Astrocyte (in vitro differentiated cells and primary cell): ENCODE results near the gene NPM3. TPM values are rescaled to one million over a fixed set of nuclear protein-coding genes. Genes with fewer than 3 reads are reported as not detected.

Experiments
- DNase-seq: peaks from one replicate; pipeline ENCODE4 v3.0.0-alpha.2; 2010; ENCODE audit warnings: low read depth
- FAIRE-seq: peaks from 2 replicates; lab custom pipeline; 2011; peaks lifted over from hg19 to GRCh38; lab: Jason Lieb, UNC
- H2AFZ ChIP-seq: 2 replicates; pipeline ENCODE4 v1.6.0; 2012; ENCODE audit warnings: low read depth, low read length, inconsistent platforms
- H3K27ac ChIP-seq: 2 replicates; pipeline ENCODE4 v1.5.1; 2011; ENCODE audit warnings: low read depth, low read length, inconsistent platforms
- H3K27me3 ChIP-seq: 2 replicates; pipeline ENCODE4 v1.6.0; 2011; ENCODE audit warnings: low read length, inconsistent platforms; ENCODE audit not compliant: insufficient read depth
- H3K36me3 ChIP-seq: 2 replicates; pipeline ENCODE4 v1.5.1; 2011; ENCODE audit warnings: low read length, inconsistent platforms; ENCODE audit not compliant: insufficient read depth
- H3K4me1 ChIP-seq: 2 replicates; pipeline ENCODE4 v1.5.1; 2011; ENCODE audit warnings: low read length, inconsistent platforms; ENCODE audit not compliant: insufficient read depth
- H3K4me2 ChIP-seq: 2 replicates; pipeline ENCODE4 v1.6.0; 2012; ENCODE audit warnings: low read length, inconsistent platforms
- H3K4me3 ChIP-seq: 2 replicates; pipeline ENCODE4 v1.5.1; 2011; ENCODE audit warnings: low read depth, mild to moderate bottlenecking, low read length, inconsistent platforms; ENCODE audit not compliant: insufficient read depth
- H3K79me2 ChIP-seq: 2 replicates; pipeline ENCODE4 v1.6.0; 2012; ENCODE audit warnings: mild to moderate bottlenecking, low read length, inconsistent platforms; ENCODE audit not compliant: insufficient read depth
- H3K9ac ChIP-seq: 2 replicates; pipeline ENCODE4 v1.6.0; 2012; ENCODE audit warnings: mild to moderate bottlenecking, low read length, inconsistent platforms
- H3K9me3 ChIP-seq: 2 replicates; pipeline ENCODE4 v1.5.1; 2012; ENCODE audit warnings: low read depth, mild to moderate bottlenecking, low read length, inconsistent platforms; ENCODE audit not compliant: insufficient read depth
- H4K20me1 ChIP-seq: 2 replicates; pipeline ENCODE4 v1.6.0; 2012; ENCODE audit warnings: low read length, inconsistent platforms; ENCODE audit not compliant: insufficient read depth
- H3K27ac Mint-ChIP-seq: one replicate; pipeline ENCODE4 v1.8.0; 2021; ENCODE audit warnings: mild to moderate bottlenecking, mixed read lengths; ENCODE audit not compliant: unreplicated experiment
- H3K27me3 Mint-ChIP-seq: one replicate; pipeline ENCODE4 v1.8.0; 2021; ENCODE audit warnings: low read depth, mixed read lengths; ENCODE audit not compliant: unreplicated experiment
- H3K36me3 Mint-ChIP-seq: one replicate; pipeline ENCODE4 v1.8.0; 2021; ENCODE audit warnings: low read depth, mixed read lengths; ENCODE audit not compliant: unreplicated experiment
- H3K4me1 Mint-ChIP-seq: one replicate; pipeline ENCODE4 v1.8.0; 2021; ENCODE audit warnings: low read depth, mixed read lengths; ENCODE audit not compliant: unreplicated experiment
- H3K4me3 Mint-ChIP-seq: one replicate; pipeline ENCODE4 v1.8.0; 2021; ENCODE audit warnings: mild to moderate bottlenecking, moderate library complexity, mixed read lengths; ENCODE audit not compliant: unreplicated experiment
- H3K9me3 Mint-ChIP-seq: one replicate; pipeline ENCODE4 v1.8.0; 2021; ENCODE audit warnings: mild to moderate bottlenecking, mixed read lengths; ENCODE audit not compliant: unreplicated experiment
- CTCF ChIP-seq: IDR thresholded peaks from 2 replicates; pipeline ENCODE4 v1.5.1; 2011; ENCODE audit warnings: low read depth, mild to moderate bottlenecking, inconsistent platforms, low read length, moderate library complexity; ENCODE audit not compliant: insufficient read depth
- EZH2 ChIP-seq: IDR thresholded peaks from 2 replicates; pipeline ENCODE4 v1.6.1; 2012; ENCODE audit warnings: mild to moderate bottlenecking, low read length, inconsistent platforms; ENCODE audit not compliant: insufficient read depth
- total RNA-seq: library from RNA; stranded (reverse); gene quantifications from 2 replicates; pipeline ENCODE4 v1.2.1, GENCODE V29; 2021

NPM3 gene
- total RNA-seq, 1 donor from 2014 or later: 40.7 TPM

GRCh38 chr10:101770331-101771215, 12.7 kb downstream of the NPM3 start:
- H3K9ac ChIP-seq: no peak overlapping the region
- Mint-ChIP-seq H3K4me1 (no peaks in the 10 kb centered on the region), H3K27me3 (peaks cover 71% of the 10 kb centered on the region), H3K9me3 (peaks cover 5% of the 10 kb centered on the region), H3K36me3 (peaks cover 15% of the 10 kb centered on the region), H3K27ac (no peak overlapping the region), H3K4me3 (no peak overlapping the region)
- TF ChIP-seq EZH2: no peak
- DNase-seq (no peak), FAIRE-seq (no peak)
- no peaks in the 10 kb centered on the region for H3K36me3 ChIP-seq
- peaks cover 10% of the 10 kb centered on the region for H4K20me1 ChIP-seq
- H3K4me3 ChIP-seq: no peak overlapping the region
- no peak overlapping the region for H2AFZ ChIP-seq
- H3K4me2 ChIP-seq: no peak overlapping the region
- H3K9me3 ChIP-seq: no peaks in the 10 kb centered on the region
- no peaks in the 10 kb centered on the region for H3K79me2 ChIP-seq
- H3K4me1 ChIP-seq: no peaks in the 10 kb centered on the region
- peaks cover 53% of the 10 kb centered on the region for H3K27me3 ChIP-seq
- no peak overlapping the region for H3K27ac ChIP-seq

- DNase-seq (no peak), FAIRE-seq (no peak)
- Histone ChIP-seq H3K27ac (no peak overlapping the region), H2AFZ (no peak overlapping the region), H3K4me2 (no peak overlapping the region), H3K79me2 (no peaks in the 10 kb centered on the region), H3K9ac (no peak overlapping the region), H3K4me3 (no peak overlapping the region), H3K4me1 (no peaks in the 10 kb centered on the region), H4K20me1 (peaks cover 10% of the 10 kb centered on the region), H3K27me3 (peaks cover 51% of the 10 kb centered on the region), H3K9me3 (no peaks in the 10 kb centered on the region), H3K36me3 (no peaks in the 10 kb centered on the region)
- Mint-ChIP-seq H3K27me3 (peaks cover 77% of the 10 kb centered on the region), H3K4me3 (no peak overlapping the region), H3K36me3 (peaks cover 15% of the 10 kb centered on the region), H3K9me3 (peaks cover 5% of the 10 kb centered on the region), H3K27ac (no peak overlapping the region), H3K4me1 (no peaks in the 10 kb centered on the region)
- no peak for TF ChIP-seq CTCF
- TF ChIP-seq EZH2: no peak
These were observed 13.6 kb downstream of the NPM3 start for GRCh38 chr10:101769541-101770180.

GRCh38 chr10:101768791-101769170, 14.5 kb downstream of the NPM3 start:
- Histone ChIP-seq H3K4me2 (no peak overlapping the region), H3K27ac (no peak overlapping the region), H2AFZ (no peak overlapping the region), H4K20me1 (peaks cover 10% of the 10 kb centered on the region), H3K4me3 (no peak overlapping the region), H3K9me3 (no peaks in the 10 kb centered on the region), H3K9ac (no peak overlapping the region), H3K4me1 (no peaks in the 10 kb centered on the region), H3K36me3 (no peaks in the 10 kb centered on the region), H3K79me2 (no peaks in the 10 kb centered on the region), H3K27me3 (peaks cover 43% of the 10 kb centered on the region)
- TF ChIP-seq EZH2 (no peak), CTCF (no peak)
- peaks cover 5% of the 10 kb centered on the region for H3K9me3 Mint-ChIP-seq
- DNase-seq (no peak), FAIRE-seq (no peak)
- H3K36me3 Mint-ChIP-seq: peaks cover 15% of the 10 kb centered on the region
- H3K4me1 Mint-ChIP-seq: no peaks in the 10 kb centered on the region
- no peak overlapping the region for H3K27ac Mint-ChIP-seq
- peaks cover 74% of the 10 kb centered on the region for H3K27me3 Mint-ChIP-seq
- no peak overlapping the region for H3K4me3 Mint-ChIP-seq
